Measurements from ENCODE around the gene JDP2.

DNA sequence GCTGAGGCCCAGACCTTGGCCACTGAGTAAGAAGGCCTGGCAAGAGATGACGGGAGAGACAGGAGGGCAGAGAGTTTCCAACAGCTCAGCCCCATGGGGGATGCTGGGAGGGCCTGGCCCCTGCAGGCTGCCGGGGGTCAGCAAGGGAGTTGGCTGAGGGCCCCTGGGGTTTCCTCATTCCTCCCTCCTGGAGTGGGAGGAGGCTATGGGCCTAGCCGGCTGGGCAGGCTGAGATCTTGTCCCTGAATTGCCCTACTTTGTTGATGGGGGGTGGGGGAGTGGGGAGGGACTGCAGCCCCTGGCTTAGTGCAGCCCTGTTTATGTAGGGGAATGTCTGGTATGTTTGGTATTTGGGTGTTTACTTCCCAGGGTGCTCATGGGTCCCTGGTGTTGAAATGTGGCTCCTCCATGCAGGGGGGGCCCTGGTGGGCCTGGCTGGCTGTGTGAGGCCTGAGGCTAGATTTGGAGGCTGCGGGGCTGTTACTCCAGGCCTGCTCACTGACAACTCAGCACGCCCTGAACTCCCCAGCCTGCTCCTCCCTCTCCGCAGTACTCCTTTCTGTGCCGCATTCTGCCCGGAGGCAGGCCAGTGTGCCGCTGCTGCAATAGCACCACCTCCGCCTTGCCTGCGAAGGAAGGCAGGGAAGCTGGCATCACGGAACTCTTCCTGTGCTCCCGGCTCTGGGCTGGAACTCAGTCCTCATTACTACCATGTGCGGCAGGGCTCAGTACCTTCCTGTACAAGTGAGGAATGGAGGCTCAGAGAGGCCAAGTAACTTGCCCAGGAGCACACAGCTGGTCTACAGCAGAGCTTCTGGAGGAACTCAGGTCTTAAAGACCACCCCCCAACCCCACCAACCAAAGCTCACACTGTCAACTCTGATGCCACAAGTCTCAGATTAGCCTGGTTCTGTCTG, 25.3 kb downstream of the JDP2 start:
- TF ChIP-seq, protein P1, sequence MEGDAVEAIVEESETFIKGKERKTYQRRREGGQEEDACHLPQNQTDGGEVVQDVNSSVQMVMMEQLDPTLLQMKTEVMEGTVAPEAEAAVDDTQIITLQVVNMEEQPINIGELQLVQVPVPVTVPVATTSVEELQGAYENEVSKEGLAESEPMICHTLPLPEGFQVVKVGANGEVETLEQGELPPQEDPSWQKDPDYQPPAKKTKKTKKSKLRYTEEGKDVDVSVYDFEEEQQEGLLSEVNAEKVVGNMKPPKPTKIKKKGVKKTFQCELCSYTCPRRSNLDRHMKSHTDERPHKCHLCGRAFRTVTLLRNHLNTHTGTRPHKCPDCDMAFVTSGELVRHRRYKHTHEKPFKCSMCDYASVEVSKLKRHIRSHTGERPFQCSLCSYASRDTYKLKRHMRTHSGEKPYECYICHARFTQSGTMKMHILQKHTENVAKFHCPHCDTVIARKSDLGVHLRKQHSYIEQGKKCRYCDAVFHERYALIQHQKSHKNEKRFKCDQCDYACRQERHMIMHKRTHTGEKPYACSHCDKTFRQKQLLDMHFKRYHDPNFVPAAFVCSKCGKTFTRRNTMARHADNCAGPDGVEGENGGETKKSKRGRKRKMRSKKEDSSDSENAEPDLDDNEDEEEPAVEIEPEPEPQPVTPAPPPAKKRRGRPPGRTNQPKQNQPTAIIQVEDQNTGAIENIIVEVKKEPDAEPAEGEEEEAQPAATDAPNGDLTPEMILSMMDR (IDR thresholded peaks at IDR 0.05) = no peak
- no peak for TF ChIP-seq POLR2A (IDR thresholded peaks at IDR 0.05)
